NT2/D1 (cell line): Measurements from ENCODE around the gene SLC22A4.

Source experiments
- SUZ12 ChIP-seq: IDR thresholded peaks from 2 replicates; pipeline ENCODE4 v1.6.1; 2011; ENCODE audit not compliant: insufficient read length, insufficient read depth; ENCODE audit errors: extremely low read depth
- ZNF274 ChIP-seq: IDR thresholded peaks from 2 replicates; pipeline ENCODE4 v1.6.1; 2011; ENCODE audit warnings: mild to moderate bottlenecking, low read depth, low read length

DNA sequence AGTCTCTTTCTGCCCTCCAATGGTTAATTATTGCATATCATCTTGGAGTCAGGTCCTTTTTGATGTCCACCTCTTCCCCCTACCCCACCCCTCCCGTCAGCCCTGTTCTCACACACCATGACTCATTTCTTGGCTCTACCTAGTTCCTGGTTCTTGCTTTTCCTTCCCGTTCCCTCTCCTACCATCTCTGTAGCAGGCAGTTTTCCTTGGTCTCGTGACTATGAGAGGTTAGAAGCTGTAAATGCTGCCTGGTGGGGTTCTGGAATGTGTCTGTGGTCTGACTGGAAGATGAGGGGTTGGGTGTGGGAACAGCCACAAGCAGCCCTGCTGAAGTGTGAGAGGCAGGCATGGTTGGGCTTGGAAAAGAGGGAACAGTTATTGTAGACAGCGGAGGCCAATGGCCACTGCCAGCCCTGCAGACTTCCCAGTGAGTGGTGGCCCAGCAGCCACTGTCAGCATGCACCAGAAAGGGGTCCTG is 93.5 kb downstream of the SLC22A4 start:
- no peak for TF ChIP-seq SUZ12
- TF ChIP-seq ZNF274, result no peak
